CD4-positive, alpha-beta T cell treated with Interleukin-6 for 4 hours (primary cell): ENCODE measurements around the gene ERC1.
A peak's percentile ranks its signal among the peaks of the same experiment; 100 is the strongest.

Source experiments
- DNase-seq: peaks from one replicate; pipeline ENCODE4 v3.0.0-alpha.2; 2020; ENCODE audit warnings: mixed read lengths

Gene ERC1

DNA sequence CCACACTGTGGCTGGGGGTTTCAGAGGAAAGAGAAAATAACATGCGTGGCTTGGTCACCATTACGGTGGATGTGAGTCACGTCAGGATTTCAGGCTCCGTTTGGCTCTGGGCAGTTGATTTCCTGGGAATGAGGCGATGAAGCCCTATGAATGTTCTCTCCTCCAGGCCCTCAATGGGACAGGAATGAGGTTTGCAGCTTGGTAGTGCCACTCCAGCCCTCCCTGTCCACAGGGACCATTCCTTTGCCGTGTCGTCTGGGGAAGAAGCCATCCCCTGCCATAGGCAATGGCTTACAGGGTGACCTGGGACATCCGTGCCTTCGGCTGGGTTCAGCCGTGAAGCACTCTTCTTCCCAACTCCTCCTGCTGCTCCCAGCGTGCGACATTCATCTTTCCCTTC lies 508.3 kb downstream of the ERC1 start:
- DNase-seq: no peak

DNA sequence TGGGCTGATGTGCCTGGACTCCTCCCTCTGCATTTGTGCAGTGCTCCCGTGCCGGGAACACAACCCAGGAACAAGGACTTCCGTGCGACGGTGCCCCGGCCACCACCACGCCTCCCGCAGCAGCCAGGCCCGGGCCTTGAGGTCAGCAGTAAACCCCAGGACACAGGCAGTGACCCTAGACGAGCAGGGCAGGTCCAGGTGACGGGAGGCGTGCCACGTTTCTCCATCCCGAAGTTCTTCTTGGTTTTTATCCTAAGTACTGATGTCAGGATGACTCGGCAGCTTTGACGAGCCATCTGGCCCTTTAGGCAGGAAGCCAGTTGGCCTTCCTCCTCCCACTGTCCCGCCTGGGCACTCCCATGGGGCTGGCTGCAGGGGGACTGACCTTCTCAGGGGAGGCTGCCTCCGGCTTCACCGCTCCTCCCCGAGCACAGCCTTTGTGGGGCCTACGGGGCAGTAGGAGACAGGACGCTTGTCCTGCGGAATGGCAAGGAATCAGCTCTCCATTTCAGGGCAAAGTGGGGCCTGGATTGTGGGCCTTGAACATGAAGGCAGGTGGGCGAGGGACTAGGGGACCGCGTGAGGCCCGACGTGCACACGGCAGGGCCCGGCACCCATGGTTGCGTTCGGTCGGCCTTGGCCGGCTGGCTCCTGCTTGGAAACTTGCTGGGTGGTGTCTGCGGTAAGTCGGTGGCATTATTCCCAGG lies 509.2 kb downstream of the ERC1 start:
- DNase-seq: no peak

DNA sequence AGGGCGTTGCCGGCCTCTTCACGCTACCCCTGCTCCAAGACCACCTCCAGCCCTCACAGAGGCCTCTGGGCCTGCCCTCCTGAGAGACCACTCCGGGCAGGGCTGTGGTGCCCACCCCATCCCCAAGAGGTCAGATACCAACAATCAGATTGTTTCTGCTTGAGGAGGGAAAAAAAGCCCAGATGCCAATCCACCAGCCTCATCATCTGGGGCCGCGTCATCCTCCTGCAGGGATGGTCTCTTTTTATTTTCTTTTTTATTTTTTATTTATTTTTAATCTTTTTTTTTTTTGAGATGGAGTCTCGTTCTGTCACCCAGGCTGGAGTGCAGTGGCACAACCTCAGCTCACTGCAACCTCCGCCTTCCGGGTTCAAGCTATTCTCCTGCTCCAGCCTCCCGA lies 510.0 kb downstream of the ERC1 start:
- DNase-seq: no peak

DNA sequence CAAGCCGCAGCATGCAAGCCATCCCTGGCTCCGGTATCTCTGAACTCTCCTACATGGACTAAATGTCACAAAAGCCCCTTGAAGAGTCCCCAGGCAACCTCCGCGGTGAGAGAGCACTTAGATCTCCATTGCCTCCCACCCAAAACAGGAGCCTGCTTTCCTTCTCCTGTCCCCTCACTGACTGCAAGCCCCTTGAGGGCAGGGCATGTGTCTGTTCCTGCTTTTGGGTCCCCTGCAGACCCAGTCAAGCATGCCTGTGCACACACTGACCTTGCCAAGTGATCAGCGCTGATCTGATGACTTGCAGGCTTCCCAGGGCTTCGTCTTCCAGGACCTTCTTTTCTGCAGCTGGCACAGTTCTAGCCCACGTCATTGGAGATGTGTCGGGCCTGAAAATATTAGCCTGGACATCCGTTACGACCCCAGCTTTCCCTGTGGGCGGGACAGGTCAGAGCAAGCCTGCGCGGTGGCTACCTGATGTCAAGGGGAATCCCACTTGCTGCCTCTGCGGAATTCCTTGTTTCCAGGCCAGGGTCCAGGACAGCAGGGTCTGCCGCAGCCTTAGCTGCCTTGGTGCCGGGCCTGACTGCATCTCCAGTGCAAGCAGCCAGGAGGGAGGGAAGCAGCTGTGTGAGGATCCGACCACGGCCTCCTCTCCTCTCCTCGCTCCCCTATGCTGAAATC lies 510.8 kb downstream of the ERC1 start:
- DNase-seq: no peak

DNA sequence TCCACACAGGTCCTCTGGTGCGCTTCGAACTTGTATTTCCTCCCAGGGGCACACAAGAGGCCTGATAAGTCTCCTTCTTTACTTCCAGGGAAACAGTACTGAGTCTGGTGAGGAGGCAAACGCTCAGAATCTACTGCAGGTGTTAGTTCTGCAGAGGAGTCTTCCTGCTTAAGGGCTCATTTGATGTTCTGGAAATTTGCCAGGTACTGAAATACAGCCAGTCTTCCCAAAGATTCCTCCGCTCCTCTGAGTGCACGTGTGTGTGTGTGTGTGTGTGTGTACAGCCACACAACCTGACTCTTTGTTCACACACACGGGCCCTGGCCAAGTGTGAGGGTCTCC lies 511.3 kb downstream of the ERC1 start:
- DNase-seq: no peak

DNA sequence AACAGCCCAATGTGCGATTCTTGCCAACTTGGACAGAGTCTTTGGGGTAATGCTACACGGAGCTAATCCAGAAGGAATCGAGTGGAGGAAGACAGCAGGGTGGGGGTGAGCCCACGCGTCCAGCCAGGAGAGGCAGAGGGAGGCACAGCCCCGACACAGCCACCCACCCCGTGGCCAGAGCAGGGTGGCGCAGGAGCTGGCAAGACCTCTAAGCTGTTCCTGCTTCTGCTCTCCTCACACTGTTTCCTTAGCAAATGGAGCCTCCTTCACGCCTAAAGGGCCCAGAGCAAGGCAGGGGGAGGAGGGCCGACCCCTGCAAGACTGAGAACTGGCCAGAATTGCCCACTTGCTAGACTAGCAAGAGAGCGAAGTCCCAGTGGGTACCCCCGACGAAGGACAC lies 511.8 kb downstream of the ERC1 start:
- no peak for DNase-seq

DNA sequence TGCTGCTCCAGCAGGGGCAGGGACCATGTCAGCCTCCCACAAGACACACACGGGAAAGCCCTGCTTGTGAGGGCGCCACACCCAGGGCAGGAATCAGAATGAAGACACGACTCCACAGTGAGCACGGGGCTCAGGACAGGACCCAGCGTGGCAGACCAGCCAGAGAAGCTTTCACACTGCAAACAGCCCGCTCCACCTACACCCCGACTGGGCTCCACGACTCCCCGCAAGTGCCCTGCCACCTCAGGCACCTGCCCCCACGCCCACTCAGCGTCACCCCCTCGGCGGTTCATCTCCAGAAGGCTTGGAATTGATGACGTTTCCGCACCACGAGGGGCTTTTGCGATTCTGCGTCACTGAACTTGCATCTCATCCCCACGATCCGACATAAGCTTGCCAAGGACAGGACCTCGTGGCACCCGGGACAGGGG lies 512.3 kb downstream of the ERC1 start:
- DNase-seq: no peak

DNA sequence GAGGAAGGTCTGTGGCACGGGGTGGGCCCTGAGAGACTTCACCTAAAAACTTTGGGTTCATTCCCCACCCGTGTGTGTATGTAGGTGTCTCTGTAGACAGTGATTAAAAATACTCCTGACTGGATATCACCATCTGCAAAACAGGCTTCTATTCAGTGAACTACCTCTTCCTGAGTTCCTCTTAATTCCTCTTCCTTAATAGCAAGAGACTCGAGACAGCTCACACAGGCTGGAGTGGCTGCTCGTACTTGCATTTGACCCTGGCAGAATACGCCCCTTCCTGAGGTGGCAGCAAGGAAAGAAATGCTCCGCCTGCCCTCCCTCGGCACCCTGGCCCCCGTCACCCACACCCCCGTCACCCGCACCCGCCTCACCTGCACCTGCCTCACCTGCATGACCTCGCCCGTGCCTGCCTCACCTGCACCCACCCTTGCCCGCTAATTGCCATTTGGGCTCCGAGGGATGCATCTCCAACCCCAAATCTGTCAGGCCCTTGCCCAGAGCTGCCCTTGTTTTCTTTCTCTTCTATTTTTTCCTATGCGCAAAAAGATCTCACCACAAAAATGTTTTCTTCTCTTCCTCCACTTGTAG lies 513.4 kb downstream of the ERC1 start:
- peak; percentile 9 for DNase-seq

DNA sequence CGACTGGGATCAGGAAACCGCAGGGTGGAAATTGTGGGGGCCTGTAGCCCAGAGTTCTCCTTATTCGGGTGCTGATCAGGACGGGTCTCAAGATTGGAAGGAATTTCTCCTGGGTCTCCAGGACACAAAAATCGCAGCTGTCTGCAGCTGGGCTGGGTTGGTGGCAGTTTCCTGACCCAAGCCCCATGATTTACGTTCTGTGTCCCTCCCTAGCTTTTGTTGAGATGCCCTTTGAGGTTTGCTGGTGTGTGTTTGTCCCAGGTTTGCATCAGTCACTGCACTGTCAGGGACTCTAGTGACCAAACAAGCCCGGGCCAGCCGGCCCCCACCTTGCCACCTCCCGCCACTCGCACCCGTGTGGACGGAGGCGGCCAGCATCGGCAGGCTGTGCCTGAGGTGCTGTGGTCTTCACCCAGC lies 513.9 kb downstream of the ERC1 start:
- DNase-seq: no peak

DNA sequence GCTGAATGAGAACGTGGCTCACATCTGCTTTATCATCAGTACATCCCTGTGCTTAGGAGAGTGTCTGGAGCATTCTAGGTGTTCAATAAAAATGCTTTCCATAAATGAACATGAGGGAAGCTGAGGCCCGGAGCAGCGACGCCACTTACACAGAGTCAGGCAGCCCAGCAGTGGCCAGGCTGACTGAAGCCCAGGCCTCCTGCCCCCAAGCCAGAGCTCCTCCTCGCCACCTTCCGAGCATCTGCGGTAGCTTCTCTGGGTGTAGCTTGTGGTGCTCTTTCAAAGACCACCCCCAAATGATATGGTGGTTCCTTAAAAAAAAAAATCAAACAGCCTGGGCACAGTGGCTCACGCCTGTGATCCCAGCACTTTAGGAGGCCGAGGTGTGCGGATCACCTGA lies 514.6 kb downstream of the ERC1 start:
- no peak for DNase-seq

DNA sequence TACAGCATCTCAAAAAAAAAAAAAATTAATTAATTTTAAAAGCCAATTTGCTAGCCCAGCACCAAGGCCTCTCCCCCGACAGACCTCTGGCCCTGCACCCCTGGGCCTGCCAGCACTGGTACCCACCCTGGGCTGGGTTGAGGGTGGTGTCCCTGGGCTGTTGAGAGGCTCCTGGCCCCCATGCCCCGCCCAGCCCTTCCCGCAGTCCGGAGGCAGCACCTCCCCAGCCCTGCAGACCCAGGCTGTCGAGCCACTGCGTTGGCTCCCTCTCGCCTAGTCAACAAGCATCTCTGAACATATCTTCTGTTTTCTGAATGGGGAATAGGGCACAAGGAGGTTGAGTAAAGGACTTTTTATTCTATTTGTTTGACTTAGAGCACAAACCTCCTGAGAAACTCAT lies 516.3 kb downstream of the ERC1 start:
- DNase-seq: no peak

DNA sequence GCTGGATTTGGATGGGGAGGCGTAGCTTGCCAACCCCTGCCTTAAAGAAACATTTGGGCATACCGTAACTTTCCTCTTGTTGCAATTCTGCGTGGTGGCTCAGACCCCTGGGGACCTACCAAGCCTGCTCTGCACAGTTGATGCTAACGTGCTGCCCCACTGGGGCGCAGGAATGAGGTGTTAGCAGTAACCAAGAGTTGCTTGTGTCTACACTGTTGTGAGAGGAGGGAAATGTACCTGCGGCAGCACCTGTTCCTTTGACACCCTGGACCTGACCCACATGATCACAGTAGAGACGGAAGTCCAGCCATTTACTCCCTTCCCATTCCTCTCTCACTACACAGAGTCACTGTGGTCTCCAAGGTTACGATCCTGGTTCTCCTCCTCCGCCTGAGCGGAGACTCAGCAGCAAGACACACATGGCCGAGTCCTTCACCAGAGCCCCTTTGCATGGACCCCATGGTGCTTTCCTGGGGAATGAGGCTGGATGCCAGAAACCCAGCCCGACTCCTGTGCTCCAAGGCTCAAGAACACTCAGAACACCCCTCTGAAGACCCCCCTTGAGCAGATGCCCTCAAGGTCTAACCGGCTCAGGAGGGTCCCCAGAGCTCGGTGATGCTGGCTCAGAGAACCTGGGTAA lies 518.5 kb downstream of the ERC1 start:
- DNase-seq: no peak

DNA sequence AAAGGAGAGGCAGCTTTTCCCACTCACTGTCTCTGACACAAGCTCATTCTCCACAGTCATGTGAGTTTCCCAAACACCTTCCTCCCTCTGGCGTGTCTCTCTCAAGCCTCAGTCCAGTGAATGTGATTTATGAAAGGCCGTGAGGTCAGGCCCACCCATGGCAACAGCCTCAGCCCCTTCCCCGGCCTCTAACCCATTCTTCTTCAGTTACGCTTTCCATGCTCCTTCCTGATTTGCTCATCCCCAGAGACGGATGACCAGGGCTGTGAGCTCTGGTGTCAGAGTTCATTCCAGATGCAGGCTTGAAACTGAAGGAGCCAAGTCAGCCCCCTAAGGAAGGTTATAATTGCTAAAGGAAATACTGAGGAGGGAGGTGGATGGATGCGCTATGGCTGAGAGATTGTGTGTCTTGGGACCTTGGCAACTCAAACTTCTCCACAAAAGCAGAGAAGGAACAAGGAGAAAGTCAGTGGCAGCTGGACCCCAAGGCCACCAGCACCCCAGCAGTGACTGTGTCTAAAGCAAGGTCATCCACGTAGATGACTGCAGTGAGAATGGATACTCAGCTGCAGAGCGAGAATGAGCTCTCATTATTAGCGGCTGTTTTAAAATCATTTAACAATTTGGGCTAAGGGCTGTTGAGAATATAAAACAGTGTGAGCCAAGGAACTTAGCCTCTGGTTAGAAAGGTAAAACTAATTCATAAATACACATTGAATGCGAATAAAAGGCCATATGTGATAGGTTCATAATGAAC lies 519.2 kb downstream of the ERC1 start:
- no peak for DNase-seq

DNA sequence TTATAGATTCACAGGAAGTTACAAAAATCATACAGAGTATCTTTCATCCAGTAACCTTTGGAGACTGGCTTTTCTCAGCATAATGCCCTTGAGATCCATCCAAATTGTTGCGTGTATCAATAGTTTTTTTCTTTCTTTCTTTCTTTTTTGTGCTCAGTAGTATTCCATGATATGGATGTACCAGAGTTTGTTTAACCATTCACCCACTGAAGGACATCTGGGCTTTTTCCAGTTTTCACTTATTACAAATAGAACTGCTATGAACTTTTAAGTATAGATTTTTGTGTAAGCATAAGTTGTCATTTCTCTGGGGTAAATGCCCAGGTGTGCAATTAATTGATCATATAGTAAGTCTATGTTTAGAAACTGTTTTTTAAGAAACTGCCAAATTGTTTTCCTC lies 524.0 kb downstream of the ERC1 start:
- DNase-seq: no peak

DNA sequence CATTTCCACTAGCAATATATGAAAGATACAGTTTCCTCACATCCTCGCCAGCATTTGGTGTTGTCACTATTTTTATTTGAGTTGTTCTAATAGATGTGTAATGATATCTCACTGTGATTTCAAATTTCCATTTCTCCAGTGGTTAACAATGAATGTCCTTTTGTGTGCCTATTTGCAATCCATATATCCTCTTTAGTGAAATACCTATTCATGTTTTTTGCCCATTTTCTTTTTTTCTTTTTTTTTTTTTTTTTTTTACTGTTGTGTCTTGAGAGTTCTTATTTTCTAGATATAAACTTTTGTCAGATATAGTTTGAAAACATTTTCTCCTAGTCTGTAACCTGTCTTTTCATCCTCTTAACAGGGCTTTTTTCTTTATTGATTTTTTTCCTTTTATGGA lies 524.4 kb downstream of the ERC1 start:
- DNase-seq: no peak

DNA sequence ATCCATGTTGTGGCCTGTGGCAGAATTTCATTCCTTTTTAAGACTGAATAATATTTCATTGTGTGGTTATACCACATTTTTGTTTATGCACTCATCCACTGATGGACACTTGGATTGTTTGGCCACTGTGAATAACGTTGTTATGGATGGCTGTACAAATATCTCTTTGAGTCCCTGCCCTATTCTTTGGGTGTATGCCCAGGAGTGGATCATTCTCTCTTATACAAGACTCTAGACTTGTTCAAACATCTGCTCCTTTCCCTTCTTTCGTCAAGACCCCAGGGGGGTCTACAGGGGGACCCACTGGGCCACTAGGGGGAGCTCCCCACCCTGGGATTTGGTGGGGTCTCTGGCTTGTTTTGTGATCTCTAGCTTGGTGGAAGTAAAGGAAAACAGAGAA lies 526.0 kb downstream of the ERC1 start:
- no peak for DNase-seq

DNA sequence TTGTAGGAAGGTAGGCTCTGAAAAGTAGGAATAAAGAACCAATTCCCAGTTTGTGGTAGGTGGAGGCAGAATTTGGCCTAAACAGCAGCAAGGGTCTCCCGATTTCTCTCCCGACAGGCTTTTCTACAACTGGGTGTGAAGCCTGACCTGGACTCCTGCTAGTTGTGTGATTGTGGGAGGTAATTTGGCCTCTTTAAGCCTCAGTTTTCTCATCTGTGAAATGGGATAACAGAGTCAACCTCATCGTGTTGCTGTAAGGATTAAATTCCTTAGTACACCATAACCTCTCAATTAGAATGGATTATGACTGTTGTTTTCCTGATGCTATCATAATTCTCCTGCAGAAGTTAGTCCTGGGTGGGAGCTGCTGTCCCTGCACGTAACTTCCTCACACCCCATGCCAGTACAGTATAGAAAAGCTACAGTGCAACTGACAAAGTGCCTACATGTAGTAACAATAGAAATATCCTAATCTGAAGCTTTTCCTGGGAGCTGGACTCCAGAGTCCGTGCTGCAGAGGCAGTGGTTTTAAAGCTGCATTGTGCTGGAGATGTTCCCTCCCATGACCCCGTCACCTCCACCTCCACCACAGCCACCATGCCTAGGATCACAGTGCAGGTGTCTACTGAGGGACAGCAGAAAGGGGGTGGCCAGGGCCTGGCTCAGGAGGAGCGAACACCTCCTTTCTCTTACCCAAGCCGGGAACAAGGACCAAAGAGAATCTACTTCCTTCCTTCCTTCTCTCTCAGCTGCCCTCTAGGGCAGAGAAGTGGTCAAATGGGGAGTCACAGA lies 526.9 kb downstream of the ERC1 start:
- no peak for DNase-seq

DNA sequence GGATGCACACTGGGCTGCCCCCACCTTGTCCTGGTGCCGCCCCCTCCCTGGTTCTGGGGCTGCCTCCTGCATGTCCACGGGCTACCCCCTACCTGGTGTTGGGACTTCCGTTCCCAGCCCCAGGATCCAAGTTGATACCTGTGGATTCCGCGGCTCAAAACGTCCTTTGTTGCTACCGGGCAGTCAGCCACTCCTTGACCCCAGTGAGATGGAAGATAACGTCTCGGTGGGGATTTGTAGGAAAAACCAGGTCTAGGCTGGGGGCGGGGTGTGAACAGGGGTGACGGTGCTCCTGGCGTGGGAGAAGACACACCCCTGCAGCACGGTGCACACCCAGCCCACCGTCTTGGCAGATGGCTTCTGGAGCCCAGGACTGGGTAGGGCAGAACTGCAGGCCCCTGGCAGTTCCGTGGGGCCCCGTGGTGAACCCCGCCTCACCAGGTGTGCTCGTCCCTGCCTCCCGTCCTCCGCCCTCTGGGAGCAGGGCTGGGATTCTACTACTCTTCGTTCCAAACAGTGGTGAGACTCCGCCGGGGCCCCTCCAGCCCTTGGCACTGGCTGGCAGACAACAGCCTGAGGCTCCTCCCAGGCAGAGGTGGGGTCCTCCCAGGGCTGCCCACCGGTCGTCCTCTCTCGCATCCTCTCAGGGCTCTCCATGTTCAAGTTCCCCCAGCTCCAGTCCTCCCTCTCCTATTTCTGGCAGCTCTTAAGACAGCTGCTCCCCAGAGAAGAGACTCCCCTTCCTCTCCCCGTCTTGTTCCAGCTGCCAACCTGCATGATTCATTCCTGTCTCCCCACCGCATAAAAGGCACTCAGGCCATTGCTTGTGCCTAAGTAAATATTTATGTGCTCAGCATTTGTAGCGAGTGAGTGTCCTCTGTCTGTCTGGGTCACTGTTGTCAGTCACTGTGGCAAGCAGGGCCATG lies 527.8 kb downstream of the ERC1 start:
- no peak for DNase-seq

DNA sequence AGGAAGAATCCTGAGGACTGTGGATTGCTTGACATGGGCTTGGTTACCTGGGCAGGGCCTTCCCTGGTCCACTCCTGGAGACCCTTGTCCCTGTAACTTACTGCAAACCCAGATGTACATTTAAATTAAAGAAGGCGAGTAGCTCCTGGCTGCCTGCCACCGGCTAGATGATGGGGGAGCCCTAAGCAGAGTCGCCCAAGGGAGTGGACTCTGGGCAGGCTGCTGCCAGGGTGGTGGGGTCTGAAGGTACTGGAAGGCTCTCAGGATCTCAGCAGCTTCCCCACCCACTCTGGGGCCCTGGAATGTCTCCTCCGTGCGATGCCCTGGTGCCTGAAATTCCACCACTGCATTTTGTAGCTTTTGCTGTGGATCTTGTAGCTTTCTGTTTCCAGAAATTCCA lies 528.6 kb downstream of the ERC1 start:
- DNase-seq: no peak

DNA sequence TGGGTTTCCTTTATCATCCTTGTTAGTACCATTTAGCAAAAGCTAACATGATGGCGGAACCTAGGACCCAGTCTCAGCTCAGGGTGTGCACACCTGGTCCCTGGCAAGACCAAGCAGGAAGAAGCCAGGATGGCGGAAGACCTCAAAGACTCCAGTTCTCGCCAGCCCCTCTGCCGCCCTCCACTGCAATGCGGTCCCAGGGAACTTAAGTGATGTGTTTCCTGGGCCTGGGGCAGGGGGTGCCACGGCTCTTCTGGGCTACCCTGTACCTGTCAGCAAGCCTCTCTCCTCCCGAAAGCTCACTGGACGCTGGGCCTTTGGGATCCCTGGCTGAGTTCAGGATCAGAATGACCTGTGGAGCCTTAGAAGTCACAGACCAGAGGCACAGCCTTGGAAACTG lies 532.0 kb downstream of the ERC1 start:
- DNase-seq: no peak

DNA sequence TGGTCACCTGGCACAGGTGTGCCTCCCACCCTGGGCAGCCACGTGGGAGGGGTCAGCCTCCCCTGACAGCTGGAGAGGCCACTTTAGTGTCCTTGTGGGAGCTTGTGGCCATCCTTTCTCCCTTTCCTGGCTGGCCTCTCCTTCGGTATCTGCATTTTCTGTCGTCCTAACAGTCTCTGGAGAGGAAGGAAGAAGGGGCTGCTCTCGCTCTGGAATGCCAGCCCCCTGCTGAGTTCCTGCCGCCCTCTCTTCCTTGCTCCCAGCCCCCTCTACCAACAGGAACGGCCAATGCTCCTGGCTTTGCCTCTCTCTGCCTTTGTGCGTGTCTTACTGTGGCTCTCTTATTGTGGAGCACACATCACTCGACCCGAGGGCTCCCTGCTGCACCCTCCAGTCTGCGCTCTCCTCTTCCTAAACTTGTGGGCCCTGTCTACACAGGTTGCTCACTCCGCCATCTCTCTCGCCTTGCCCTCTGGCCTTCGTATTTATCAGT lies 532.6 kb downstream of the ERC1 start:
- no peak for DNase-seq
